Body of pancreas (tissue), 4 donors: Measurements from ENCODE around the gene DUSP19.

Experiments used
- POLR2A ChIP-seq, 3 donors: fragments of 450-650 bp; IDR thresholded peaks; one replicate each; pipeline ENCODE4 v1.6.1; 2016; ENCODE audit warnings: antibody characterized with exemption in 3 of 3, mild to moderate bottlenecking in 2 of 3
- TF ChIP-seq, protein P1 (sequence below), 7 experiments: fragments of 450-650 bp in 4 of 7; fragments of 200-600 bp in 3 of 7; sonication (generic) in 3 of 7; IDR thresholded peaks; one replicate each; pipeline ENCODE4 v1.5.1; 2016 to 2019; ENCODE audit warnings: antibody characterized with exemption in 7 of 7

DNA sequence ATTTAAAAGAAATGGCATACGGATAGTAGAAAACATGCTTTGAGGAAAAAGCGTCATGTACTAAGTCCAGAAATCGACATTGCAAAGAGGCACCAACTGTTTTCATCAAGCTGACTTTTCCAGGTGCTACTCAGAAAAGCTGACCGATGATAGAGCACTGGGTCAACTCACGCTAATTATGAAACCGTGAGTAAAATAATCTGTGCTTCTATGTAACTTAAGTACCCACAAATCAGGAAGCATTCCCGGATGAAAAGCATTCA, 45.3 kb downstream of the DUSP19 start:
- no peak for TF ChIP-seq POLR2A (IDR thresholded peaks at IDR 0.05)
- TF ChIP-seq, protein P1, sequence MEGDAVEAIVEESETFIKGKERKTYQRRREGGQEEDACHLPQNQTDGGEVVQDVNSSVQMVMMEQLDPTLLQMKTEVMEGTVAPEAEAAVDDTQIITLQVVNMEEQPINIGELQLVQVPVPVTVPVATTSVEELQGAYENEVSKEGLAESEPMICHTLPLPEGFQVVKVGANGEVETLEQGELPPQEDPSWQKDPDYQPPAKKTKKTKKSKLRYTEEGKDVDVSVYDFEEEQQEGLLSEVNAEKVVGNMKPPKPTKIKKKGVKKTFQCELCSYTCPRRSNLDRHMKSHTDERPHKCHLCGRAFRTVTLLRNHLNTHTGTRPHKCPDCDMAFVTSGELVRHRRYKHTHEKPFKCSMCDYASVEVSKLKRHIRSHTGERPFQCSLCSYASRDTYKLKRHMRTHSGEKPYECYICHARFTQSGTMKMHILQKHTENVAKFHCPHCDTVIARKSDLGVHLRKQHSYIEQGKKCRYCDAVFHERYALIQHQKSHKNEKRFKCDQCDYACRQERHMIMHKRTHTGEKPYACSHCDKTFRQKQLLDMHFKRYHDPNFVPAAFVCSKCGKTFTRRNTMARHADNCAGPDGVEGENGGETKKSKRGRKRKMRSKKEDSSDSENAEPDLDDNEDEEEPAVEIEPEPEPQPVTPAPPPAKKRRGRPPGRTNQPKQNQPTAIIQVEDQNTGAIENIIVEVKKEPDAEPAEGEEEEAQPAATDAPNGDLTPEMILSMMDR (IDR thresholded peaks at IDR 0.05), result no peak
